CD14-positive monocyte (primary cell): ENCODE measurements around the gene LINC00237. TPM values are rescaled to one million over a fixed set of nuclear protein-coding genes. Genes with fewer than 3 reads are reported as not detected.
A peak's percentile ranks its signal among the peaks of the same experiment; 100 is the strongest.

Source experiments
- DNase-seq, 3 donors: peaks; one replicate each; pipeline ENCODE4 v3.0.0-alpha.2; 2011 to 2022
- H2AFZ ChIP-seq: 2 replicates; pipeline ENCODE4 v1.6.0; 2012; ENCODE audit warnings: mild to moderate bottlenecking, low read depth, low read length, inconsistent platforms; ENCODE audit not compliant: insufficient read depth, poor library complexity, severe bottlenecking
- H3K27ac ChIP-seq, 2 donors: 1 replicate in 1 of 2; 2 replicates in 1 of 2; pipeline ENCODE4 v1.5.1; 2012 to 2013; ENCODE audit warnings: low read length in 2 of 2, control low read depth in 1 of 2, inconsistent platforms in 1 of 2, low read depth in 1 of 2, mild to moderate bottlenecking in 1 of 2
- H3K27me3 ChIP-seq, 2 donors: one replicate each; pipeline versions ENCODE4 v1.6.0 to v1.6.1; 2011 to 2013; ENCODE audit warnings: low read length in 2 of 2; ENCODE audit not compliant: control insufficient read depth in 2 of 2, insufficient read depth in 2 of 2
- H3K36me3 ChIP-seq, 2 donors: replicated peaks in 1 of 2; 1 replicate in 1 of 2; 2 replicates in 1 of 2; pipeline versions ENCODE4 v1.5.1 to v1.6.1; 2012 to 2013; ENCODE audit warnings: low read length in 2 of 2, control low read depth in 1 of 2, inconsistent platforms in 1 of 2, mild to moderate bottlenecking in 1 of 2; ENCODE audit not compliant: insufficient read depth in 2 of 2, control insufficient read depth in 1 of 2
- H3K4me1 ChIP-seq, 2 donors: 1 replicate in 1 of 2; 2 replicates in 1 of 2; pipeline versions ENCODE4 v1.5.1 to v1.6.1; 2012 to 2013; ENCODE audit warnings: low read length in 2 of 2, control low read depth in 1 of 2, inconsistent platforms in 1 of 2, mild to moderate bottlenecking in 1 of 2, moderate library complexity in 1 of 2; ENCODE audit not compliant: insufficient read depth in 2 of 2, control insufficient read depth in 1 of 2
- H3K4me2 ChIP-seq: replicated peaks from 2 replicates; pipeline ENCODE3; 2012; ENCODE audit warnings: low read length, moderate library complexity, mild to moderate bottlenecking; ENCODE audit not compliant: poor library complexity, severe bottlenecking; ENCODE audit errors: extremely low read depth
- H3K4me3 ChIP-seq, 3 experiments: fragments of 200-600 bp in 1 of 3; sonication (generic) in 1 of 3; replicated peaks in 1 of 3; 1 replicate in 2 of 3; 2 replicates in 1 of 3; pipeline ENCODE4 v1.5.1; 2011 to 2013; ENCODE audit warnings: low read length in 3 of 3, mild to moderate bottlenecking in 3 of 3, control low read depth in 2 of 3, low read depth in 2 of 3, inconsistent platforms in 1 of 3, moderate library complexity in 1 of 3
- H3K79me2 ChIP-seq: 2 replicates; pipeline ENCODE4 v1.6.0; 2012; ENCODE audit warnings: mild to moderate bottlenecking, control low read depth, inconsistent platforms, low read length, moderate library complexity; ENCODE audit not compliant: insufficient read depth
- H3K9ac ChIP-seq: 2 replicates; pipeline ENCODE4 v1.6.0; 2017; ENCODE audit warnings: low read length, mild to moderate bottlenecking; ENCODE audit not compliant: insufficient read depth, poor library complexity, severe bottlenecking
- H3K9me3 ChIP-seq, 2 donors: replicated peaks in 1 of 2; 1 replicate in 1 of 2; 2 replicates in 1 of 2; pipeline versions ENCODE4 v1.5.1 to v1.6.1; 2012 to 2013; ENCODE audit warnings: low read length in 2 of 2, control low read depth in 1 of 2; ENCODE audit not compliant: control insufficient read depth in 1 of 2, insufficient read depth in 1 of 2
- H4K20me1 ChIP-seq: 2 replicates; pipeline ENCODE4 v1.6.0; 2012; ENCODE audit warnings: mild to moderate bottlenecking, low read length, control low read depth, moderate library complexity; ENCODE audit not compliant: insufficient read depth
- H3K27ac Mint-ChIP-seq, 7 donors: one replicate each; pipeline ENCODE4 v1.8.0; 2020; ENCODE audit warnings: mild to moderate bottlenecking in 7 of 7, mixed read lengths in 7 of 7, moderate library complexity in 6 of 7, inconsistent platforms in 2 of 7
- H3K27me3 Mint-ChIP-seq, 3 donors: one replicate each; pipeline ENCODE4 v1.8.0; 2021 to 2022; ENCODE audit warnings: low read depth in 3 of 3, mild to moderate bottlenecking in 3 of 3, mixed read lengths in 3 of 3, moderate library complexity in 3 of 3, inconsistent platforms in 1 of 3
- H3K36me3 Mint-ChIP-seq, 2 donors: one replicate each; pipeline ENCODE4 v1.8.0; 2020; ENCODE audit warnings: mixed read lengths in 2 of 2, inconsistent platforms in 1 of 2, mild to moderate bottlenecking in 1 of 2
- H3K4me1 Mint-ChIP-seq: one replicate; pipeline ENCODE4 v1.8.0; 2020; ENCODE audit warnings: mild to moderate bottlenecking, mixed read lengths
- H3K4me3 Mint-ChIP-seq, 2 donors: one replicate each; pipeline ENCODE4 v1.8.0; 2020; ENCODE audit warnings: mild to moderate bottlenecking in 2 of 2, mixed read lengths in 2 of 2, moderate library complexity in 1 of 2
- H3K9me3 Mint-ChIP-seq, 7 donors: one replicate each; pipeline ENCODE4 v1.8.0; 2020 to 2022; ENCODE audit warnings: mixed read lengths in 7 of 7, mild to moderate bottlenecking in 6 of 7, moderate library complexity in 6 of 7, inconsistent platforms in 2 of 7
- CTCF ChIP-seq: fragments of 200-600 bp; IDR thresholded peaks from one replicate; pipeline ENCODE4 v1.8.0; 2022; ENCODE audit warnings: antibody characterized with exemption, mild to moderate bottlenecking
- WGBS: methylation state at CpG from one replicate; pipeline ENCODE4 v1.1.5; 2013; ENCODE audit warnings: missing lambda C conversion rate; ENCODE audit not compliant: insufficient coverage; 5-methylcytosine and 5-hydroxymethylcytosine counted together
- intact Hi-C, 2 donors: fragments of 100-400 bp; cut with micrococcal nuclease; formaldehyde crosslinking; loops; one replicate each; pipeline versions ENCODE4 v1.15.0 to v1.15.1; 2023
- polyA plus RNA-seq, 3 donors: library from polyadenylated mRNA; depleted of rRNA in 1 of 3; unstranded in 2 of 3; stranded (reverse) in 1 of 3; fragments of 300-500 nt in 2 of 3; fragments of >200 nt in 1 of 3; fragmentation: Illumina TruSeq in 2 of 3; gene quantifications; 1 replicate in 2 of 3; 2 replicates in 1 of 3; pipeline ENCODE4 v1.2.3, GENCODE V29; 2012 to 2021

Gene LINC00237
- polyA plus RNA-seq, 3 donors = 0.31 to 0.39 TPM; not detected in 1

GRCh38 chr20:21139881-21140566 is 33.9 kb upstream of the LINC00237 start:
- Mint-ChIP-seq H3K4me1 (no peaks in the 10 kb centered on the region), H3K4me3 (no peak overlapping the region), H3K27me3 (no peaks in the 10 kb centered on the region), H3K9me3 (no peaks in the 10 kb centered on the region), H3K36me3 (peaks cover 21 to 27% of the 10 kb centered on the region in 2 donors), H3K27ac (no peak overlapping the region)
- Histone ChIP-seq H4K20me1 (no peaks in the 10 kb centered on the region), H3K4me1 (no peaks in the 10 kb centered on the region), H2AFZ (no peak overlapping the region), H3K9ac (no peak overlapping the region), H3K4me2 (no peak overlapping the region), H3K79me2 (no peaks in the 10 kb centered on the region), H3K36me3 (peaks cover 0 to 11% of the 10 kb centered on the region in 2 donors), H3K27me3 (no peaks in the 10 kb centered on the region), H3K4me3 (no peak overlapping the region), H3K9me3 (no peaks in the 10 kb centered on the region), H3K27ac (no peak overlapping the region)
- intact Hi-C loops = no loop called here
- no peak for TF ChIP-seq CTCF
- WGBS = 70% methylated on average over 2 of the region's 3 CpGs
- DNase-seq = no peak

GRCh38 chr20:21137078-21137477 is 30.9 kb upstream of the LINC00237 start:
- Histone ChIP-seq H3K4me3 (no peak overlapping the region), H3K79me2 (no peaks in the 10 kb centered on the region), H4K20me1 (no peaks in the 10 kb centered on the region), H3K9ac (no peak overlapping the region), H3K27me3 (no peaks in the 10 kb centered on the region), H3K36me3 (peaks cover 0 to 11% of the 10 kb centered on the region in 2 donors), H2AFZ (no peak overlapping the region), H3K4me1 (no peaks in the 10 kb centered on the region), H3K9me3 (no peaks in the 10 kb centered on the region), H3K27ac (no peak overlapping the region), H3K4me2 (no peak overlapping the region)
- Mint-ChIP-seq H3K27me3 (no peaks in the 10 kb centered on the region), H3K4me1 (no peaks in the 10 kb centered on the region), H3K36me3 (peaks cover 37 to 38% of the 10 kb centered on the region in 2 donors), H3K27ac (peak overlapping the region in 1 of 7 donors; percentile 28), H3K9me3 (no peaks in the 10 kb centered on the region), H3K4me3 (no peak overlapping the region)
- no peak for DNase-seq
- 83% methylated on average over 1 of the region's 1 CpG for WGBS
- intact Hi-C loops = no loop called here
- no peak for TF ChIP-seq CTCF
